ENCODE measurements around the gene TRNAU1AP. TPM values are rescaled to one million over a fixed set of nuclear protein-coding genes. Genes with fewer than 3 reads are reported as not detected.
"Not testable (repeated sequence)": the region's sequence is repeated elsewhere in the genome, so short reads cannot be mapped to it uniquely, and the experiment has no call there.

Gene TRNAU1AP
- total RNA-seq, 4 donors from 2014 or later: 11.8 to 24.9 (median 19.3) TPM

DNA sequence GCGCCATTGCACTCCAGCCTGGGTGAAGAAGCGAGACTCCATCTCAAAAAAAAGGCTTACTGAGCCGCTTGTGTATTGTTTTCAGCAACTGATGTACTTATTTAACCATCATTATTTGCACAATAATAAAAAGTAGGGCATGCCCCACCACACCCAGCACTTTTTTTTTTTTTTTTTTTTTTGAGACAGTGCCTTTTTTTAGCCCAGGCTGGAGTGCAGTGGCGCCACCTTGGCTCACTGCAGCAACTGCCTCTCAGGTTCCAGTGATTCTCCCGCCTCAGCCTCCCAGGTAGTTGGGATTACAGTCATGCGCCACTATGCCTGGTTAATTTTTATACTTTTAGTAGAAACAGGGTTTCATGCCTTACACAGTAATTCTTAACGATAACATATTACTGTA, 12.2 kb upstream of the TRNAU1AP start:
- no peak for TF ChIP-seq POLR2A (IDR thresholded peaks at IDR 0.05)
- TF ChIP-seq, protein P1, sequence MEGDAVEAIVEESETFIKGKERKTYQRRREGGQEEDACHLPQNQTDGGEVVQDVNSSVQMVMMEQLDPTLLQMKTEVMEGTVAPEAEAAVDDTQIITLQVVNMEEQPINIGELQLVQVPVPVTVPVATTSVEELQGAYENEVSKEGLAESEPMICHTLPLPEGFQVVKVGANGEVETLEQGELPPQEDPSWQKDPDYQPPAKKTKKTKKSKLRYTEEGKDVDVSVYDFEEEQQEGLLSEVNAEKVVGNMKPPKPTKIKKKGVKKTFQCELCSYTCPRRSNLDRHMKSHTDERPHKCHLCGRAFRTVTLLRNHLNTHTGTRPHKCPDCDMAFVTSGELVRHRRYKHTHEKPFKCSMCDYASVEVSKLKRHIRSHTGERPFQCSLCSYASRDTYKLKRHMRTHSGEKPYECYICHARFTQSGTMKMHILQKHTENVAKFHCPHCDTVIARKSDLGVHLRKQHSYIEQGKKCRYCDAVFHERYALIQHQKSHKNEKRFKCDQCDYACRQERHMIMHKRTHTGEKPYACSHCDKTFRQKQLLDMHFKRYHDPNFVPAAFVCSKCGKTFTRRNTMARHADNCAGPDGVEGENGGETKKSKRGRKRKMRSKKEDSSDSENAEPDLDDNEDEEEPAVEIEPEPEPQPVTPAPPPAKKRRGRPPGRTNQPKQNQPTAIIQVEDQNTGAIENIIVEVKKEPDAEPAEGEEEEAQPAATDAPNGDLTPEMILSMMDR (IDR thresholded peaks at IDR 0.05): no peak
- DNase-seq (ENCODE audit: low spot score in 2 of 2): no peak
- H3K4me3 ChIP-seq (ENCODE audit: low read depth, poor library complexity, severe bottlenecking): no peak overlapping the region
- WGBS, 2 donors: 80 to 85% methylated on average over 7 of the region's 7 CpGs
- intact Hi-C loops (cut with DNase I; ENCODE audit: low total_unique reads): no loop called here

DNA sequence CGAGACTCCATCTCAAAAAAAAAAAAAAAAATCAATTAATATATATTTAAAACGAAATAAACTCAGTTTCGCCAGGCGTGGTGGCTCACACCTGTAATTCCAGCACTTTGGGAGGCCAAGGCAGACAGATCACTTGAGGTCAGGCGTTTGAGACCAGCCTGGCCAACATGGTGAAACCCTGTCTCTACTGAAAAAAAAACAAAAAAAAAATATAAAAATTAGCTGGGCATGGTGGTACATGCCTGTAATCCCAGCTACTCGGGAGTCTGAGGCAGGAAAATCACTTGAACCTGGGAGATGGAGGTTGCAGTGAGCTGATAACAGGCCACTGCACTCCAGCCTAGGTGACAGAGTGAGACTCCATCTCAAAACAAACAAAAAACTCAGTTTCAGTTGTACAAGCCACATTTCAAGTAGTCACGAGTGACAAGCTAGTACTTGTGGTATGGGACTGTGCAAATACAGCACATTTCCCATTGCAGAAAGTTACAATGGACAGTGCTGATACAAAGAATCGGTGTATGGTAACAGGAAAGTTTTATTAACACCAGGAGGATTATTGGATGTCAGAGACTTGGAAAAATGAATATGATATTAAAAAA, 11.4 kb upstream of the TRNAU1AP start:
- H3K4me3 ChIP-seq (ENCODE audit: low read depth, poor library complexity, severe bottlenecking); intact Hi-C loops (cut with DNase I; ENCODE audit: low total_unique reads); DNase-seq (ENCODE audit: low spot score in 2 of 2): not testable (repeated sequence)
- WGBS, 2 donors: 88 to 89% methylated on average over 8 of the region's 8 CpGs

DNA sequence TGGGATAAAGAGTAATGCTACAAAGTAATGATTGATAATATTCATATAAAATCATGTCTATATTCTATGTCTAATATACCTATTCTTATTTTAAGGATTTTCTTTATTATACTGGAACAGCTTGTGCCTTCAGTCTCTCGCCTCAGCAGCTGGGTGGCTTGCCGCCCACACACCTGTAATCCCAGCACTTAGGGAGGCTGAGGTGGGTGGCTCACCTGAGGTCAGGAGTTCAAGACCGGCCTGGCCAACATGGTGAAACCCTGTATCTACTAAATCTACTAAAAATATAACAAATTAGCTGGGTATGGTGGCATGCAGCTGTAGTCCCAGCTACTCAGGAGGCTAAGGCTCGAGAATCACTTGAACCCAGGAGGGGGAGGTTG, 7.6 kb upstream of the TRNAU1AP start:
- DNase-seq (ENCODE audit: low spot score in 2 of 2): no peak
- H3K4me3 ChIP-seq (ENCODE audit: low read depth, poor library complexity, severe bottlenecking): no peak overlapping the region
- intact Hi-C loops (cut with DNase I; ENCODE audit: low total_unique reads): no loop called here
- no peak for TF ChIP-seq POLR2A (IDR thresholded peaks at IDR 0.05)
- TF ChIP-seq, protein P1 (IDR thresholded peaks at IDR 0.05): no peak
- WGBS, 2 donors: 95 to 96% methylated on average over 4 of the region's 4 CpGs

DNA sequence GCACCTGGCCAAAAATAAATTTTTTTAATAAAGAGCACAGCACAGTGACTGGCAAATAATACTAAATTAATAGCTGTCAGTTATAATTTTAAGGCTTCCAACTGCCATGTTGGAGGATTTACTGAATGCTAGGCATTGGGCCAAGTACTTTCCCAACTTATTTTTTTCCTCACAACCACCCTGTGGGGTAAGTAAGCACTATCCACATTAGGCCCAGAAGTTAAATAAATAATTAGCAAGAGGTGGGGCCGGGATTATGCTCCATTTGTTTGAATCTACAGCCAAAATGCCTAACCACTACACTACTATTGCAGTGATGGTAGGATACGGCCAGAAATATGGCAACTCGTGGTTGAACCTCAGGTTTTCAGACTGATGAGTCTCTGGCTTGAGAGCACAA, 4.6 kb upstream of the TRNAU1AP start:
- no peak for DNase-seq (ENCODE audit: low spot score in 2 of 2)
- intact Hi-C loops (cut with DNase I; ENCODE audit: low total_unique reads): no loop called here
- WGBS, 2 donors: 47 to 60% methylated on average over 3 of the region's 3 CpGs
- TF ChIP-seq, protein P1 (IDR thresholded peaks at IDR 0.05): no peak
- no peak for TF ChIP-seq POLR2A (IDR thresholded peaks at IDR 0.05)
- H3K4me3 ChIP-seq (ENCODE audit: low read depth, poor library complexity, severe bottlenecking): no peak overlapping the region

DNA sequence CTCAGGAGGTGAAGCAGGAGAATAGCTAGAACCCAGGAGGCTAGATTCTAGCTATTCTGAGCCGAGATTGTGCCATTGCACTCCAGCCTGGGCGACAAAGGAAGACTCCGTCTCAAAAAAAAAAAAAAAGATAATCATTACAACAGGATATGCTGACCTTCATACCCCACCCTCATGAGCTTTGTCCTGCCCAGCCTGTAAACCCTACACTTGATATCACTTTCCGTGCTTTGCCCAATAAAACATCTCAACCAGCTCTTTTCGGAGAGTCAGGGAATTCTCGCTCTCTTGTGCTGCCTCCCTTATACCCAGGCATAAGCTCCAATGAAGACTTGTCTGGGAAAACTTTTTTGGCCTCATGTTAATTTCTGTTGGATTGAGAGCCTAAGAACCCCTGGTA, 1.5 kb upstream of the TRNAU1AP start:
- TF ChIP-seq, protein P1 (IDR thresholded peaks at IDR 0.05): no peak
- no peak for TF ChIP-seq POLR2A (IDR thresholded peaks at IDR 0.05)

DNA sequence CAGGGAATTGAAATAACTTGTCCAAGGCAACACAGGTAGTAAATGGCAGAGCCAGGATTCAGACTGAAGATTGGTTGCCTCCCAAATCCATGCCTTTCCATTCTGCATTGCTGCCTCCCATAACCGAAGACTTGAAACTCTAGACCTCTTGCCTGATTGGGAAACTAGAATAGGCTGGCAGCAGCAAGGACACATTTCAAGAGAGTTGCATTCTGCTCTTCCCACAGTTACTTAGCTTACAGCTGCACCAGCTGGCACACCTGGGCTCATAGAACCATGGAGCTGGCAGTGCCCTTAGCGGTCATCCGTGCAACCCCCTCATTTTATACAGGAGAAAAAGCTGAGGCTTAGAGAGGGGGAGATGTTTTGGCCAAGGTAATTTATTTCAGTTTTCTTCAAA, 8.0 kb downstream of the TRNAU1AP start:
- WGBS, 2 donors: 96% methylated on average over 3 of the region's 3 CpGs
- no peak overlapping the region for H3K4me3 ChIP-seq (ENCODE audit: low read depth, poor library complexity, severe bottlenecking)
- no peak for DNase-seq (ENCODE audit: low spot score in 2 of 2)
- TF ChIP-seq, protein P1 (IDR thresholded peaks at IDR 0.05): no peak
- no peak for TF ChIP-seq POLR2A (IDR thresholded peaks at IDR 0.05)
- intact Hi-C loops (cut with DNase I; ENCODE audit: low total_unique reads): no loop called here

More for the DNA sequence above, 1.5 kb upstream of the TRNAU1AP start:
- intact Hi-C loops (cut with DNase I; ENCODE audit: low total_unique reads): no loop called here
- WGBS, 2 donors: 92 to 95% methylated on average over 6 of the region's 6 CpGs
- H3K4me3 ChIP-seq (ENCODE audit: low read depth, poor library complexity, severe bottlenecking): no peak overlapping the region
- DNase-seq (ENCODE audit: low spot score in 2 of 2): no peak

All from lower leg skin (tissue), 4 donors.